ENCODE data around the gene OVCA2. TPM values are rescaled to one million over a fixed set of nuclear protein-coding genes. Genes with fewer than 3 reads are reported as not detected.
A peak's percentile ranks its signal among the peaks of the same experiment; 100 is the strongest.

The OVCA2 gene
- total RNA-seq, 1 donor from 2014 or later, result 21.4 TPM

DNA sequence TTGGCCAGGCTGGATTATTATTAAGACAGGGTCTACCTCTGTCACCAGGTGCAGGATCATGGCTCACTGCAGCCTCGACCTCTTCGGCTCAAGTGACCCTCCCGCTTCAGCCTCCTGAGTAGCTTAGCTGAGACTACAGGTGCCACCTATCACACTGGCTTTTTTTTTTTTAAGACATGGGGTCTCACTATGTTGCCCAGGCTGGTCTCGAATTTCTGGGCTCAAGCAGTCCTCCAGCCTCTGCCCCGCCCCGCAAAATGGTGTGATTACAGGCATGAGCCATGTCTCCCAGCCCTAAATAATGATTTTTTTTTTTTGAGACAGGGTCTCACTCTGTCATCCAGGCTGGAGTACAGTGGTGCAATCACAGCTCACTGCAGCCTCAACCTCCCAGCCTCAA, 5.8 kb downstream of the OVCA2 start:
- peaks cover 17% of the 10 kb centered on the region for H3K36me3 ChIP-seq
- intact Hi-C loops (cut with DNase I), result no loop called here
- no peak overlapping the region for H3K4me3 ChIP-seq
- H3K9me3 ChIP-seq, result no peaks in the 10 kb centered on the region
- no peak overlapping the region for H3K27ac ChIP-seq
- ATAC-seq, result no peak
- H3K4me1 ChIP-seq, result peaks cover 24% of the 10 kb centered on the region
- peaks cover 5% of the 10 kb centered on the region for H3K27me3 ChIP-seq
- DNase-seq, result no peak
- TF ChIP-seq, protein P1, sequence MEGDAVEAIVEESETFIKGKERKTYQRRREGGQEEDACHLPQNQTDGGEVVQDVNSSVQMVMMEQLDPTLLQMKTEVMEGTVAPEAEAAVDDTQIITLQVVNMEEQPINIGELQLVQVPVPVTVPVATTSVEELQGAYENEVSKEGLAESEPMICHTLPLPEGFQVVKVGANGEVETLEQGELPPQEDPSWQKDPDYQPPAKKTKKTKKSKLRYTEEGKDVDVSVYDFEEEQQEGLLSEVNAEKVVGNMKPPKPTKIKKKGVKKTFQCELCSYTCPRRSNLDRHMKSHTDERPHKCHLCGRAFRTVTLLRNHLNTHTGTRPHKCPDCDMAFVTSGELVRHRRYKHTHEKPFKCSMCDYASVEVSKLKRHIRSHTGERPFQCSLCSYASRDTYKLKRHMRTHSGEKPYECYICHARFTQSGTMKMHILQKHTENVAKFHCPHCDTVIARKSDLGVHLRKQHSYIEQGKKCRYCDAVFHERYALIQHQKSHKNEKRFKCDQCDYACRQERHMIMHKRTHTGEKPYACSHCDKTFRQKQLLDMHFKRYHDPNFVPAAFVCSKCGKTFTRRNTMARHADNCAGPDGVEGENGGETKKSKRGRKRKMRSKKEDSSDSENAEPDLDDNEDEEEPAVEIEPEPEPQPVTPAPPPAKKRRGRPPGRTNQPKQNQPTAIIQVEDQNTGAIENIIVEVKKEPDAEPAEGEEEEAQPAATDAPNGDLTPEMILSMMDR (IDR thresholded peaks at IDR 0.05), result no peak

DNA sequence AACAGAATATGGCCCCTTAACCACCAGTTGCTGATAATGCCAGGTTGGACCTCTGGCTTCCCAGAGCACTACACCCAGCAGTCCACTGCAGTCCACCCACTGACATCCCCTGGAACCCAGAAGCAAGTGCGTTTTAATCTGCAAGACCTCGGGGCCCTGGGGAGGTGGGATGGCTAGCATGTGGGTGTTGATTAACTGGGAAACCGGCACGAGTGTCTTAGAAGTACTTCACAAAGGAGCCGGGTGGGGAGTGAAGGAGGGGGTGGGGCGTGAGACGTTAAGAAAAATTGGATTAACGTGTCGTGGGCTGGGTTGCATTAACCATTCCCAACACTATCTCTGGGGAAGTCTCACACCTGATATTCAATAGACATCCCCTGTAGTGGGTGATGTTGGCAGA, 7.0 kb downstream of the OVCA2 start:
- DNase-seq, result no peak
- no peak overlapping the region for H3K27ac ChIP-seq
- H3K4me3 ChIP-seq, result peak overlapping the region; percentile 72
- H3K36me3 ChIP-seq, result peaks cover 7% of the 10 kb centered on the region
- no peaks in the 10 kb centered on the region for H3K9me3 ChIP-seq
- peaks cover 5% of the 10 kb centered on the region for H3K27me3 ChIP-seq
- ATAC-seq, result no peak
- TF ChIP-seq, protein P1 (IDR thresholded peaks at IDR 0.05), result no peak
- intact Hi-C loops (cut with DNase I), result no loop called here
- H3K4me1 ChIP-seq, result peaks cover 26% of the 10 kb centered on the region

DNA sequence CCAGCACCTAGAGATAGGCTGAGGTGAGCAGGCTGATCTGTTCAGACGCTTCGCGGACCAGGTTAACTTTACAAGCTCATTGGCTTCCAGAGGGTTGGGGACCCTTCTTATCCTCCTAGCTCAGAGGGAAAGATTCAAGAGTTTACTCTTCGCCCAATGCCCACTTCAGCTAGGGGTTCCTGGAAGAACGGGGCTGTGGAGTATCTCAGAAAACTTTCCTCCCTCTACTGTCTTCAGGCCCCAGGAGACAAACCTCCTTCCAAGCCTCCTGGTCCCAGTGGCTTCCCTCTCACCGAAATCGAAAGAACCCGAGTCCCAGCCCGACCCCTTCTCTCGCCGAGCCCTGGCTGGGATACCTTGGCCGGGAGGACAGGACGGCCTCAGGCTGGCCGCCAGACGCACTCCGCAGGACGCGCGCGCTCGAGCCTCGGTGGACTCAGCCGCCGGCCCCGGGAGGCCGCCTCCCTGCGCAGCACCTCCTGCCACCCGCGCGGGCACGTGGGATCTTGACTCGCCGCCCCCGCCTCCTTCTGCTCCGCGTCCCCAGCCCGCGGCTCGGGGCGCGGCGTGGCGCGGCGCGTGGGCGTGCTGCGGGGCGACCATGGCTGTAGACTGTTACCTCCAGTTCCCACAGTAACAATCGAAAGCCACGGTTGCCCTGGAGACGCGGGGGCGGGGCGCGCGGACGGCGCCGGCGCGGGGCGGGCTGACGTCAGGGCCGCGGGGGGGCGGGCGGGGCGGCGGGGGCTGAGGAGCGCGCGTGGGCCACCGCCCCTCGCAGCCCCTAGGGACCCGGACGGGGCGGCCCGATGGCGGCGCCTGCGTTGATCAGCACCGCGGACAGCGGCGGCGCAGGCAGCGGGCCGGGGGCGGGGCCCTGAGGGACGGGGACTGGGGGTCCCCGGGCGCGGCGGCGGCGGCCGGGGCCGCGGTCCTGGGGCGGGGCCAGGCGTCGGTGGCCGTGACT, 7.8 kb downstream of the OVCA2 start:
- peaks cover 31% of the 10 kb centered on the region for H3K4me1 ChIP-seq
- H3K27ac ChIP-seq, result peak overlapping the region; percentile 74
- no peaks in the 10 kb centered on the region for H3K36me3 ChIP-seq
- TF ChIP-seq, protein P1 (IDR thresholded peaks at IDR 0.05), result no peak
- DNase-seq (peak; percentile 94), ATAC-seq (peak; percentile 74)
- H3K27me3 ChIP-seq, result peaks cover 5% of the 10 kb centered on the region
- peak overlapping the region; percentile 72 for H3K4me3 ChIP-seq
- intact Hi-C loops (cut with DNase I), result no loop called here
- H3K9me3 ChIP-seq, result no peaks in the 10 kb centered on the region

DNA sequence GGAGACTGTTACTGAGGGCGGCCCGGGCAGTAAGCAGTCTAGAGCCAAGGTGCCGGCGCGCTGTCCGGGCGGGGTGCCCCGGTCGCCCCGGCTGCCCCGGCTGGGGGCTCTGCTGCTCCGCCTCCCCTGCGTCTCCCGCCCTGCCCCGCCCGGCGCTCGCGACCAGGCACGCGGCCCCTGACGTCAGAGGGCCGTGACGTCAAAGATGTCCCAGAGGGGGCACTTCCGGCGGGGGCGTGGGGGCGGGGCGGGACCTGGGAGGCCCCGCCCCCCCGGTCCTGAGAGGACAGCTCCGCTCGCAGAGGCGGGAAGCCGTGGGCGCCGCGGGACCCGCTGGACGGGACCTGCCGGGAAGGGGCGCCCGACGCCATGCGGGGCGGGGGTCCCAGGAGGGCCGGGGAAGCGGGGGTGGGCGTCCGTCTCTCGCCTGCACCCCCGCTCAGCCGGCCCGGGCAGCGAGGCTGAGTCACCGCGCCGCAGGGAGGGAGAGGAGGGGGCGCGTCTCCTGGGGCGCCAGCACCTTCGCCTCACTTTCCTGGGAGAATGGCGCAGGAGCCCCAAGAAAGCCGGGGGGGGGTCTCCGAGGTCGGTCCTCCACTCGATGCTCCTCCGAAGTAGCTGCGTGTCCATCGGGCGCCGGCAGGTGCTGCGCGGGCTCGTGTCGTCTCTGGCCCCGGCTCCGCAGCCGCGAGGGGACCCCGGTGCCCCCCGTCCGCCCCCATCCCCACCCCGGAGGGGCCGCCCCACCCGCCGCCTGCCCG, 8.7 kb downstream of the OVCA2 start:
- Histone ChIP-seq H3K9me3 (no peaks in the 10 kb centered on the region), H3K4me3 (peak overlapping the region; percentile 55), H3K36me3 (no peaks in the 10 kb centered on the region), H3K27me3 (peaks cover 5% of the 10 kb centered on the region), H3K27ac (no peak overlapping the region), H3K4me1 (peaks cover 32% of the 10 kb centered on the region)
- intact Hi-C loops (cut with DNase I), result no loop called here
- peak; percentile 57 for ATAC-seq
- peak; percentile 87 for DNase-seq
- TF ChIP-seq, protein P1 (IDR thresholded peaks at IDR 0.05), result no peak

DNA sequence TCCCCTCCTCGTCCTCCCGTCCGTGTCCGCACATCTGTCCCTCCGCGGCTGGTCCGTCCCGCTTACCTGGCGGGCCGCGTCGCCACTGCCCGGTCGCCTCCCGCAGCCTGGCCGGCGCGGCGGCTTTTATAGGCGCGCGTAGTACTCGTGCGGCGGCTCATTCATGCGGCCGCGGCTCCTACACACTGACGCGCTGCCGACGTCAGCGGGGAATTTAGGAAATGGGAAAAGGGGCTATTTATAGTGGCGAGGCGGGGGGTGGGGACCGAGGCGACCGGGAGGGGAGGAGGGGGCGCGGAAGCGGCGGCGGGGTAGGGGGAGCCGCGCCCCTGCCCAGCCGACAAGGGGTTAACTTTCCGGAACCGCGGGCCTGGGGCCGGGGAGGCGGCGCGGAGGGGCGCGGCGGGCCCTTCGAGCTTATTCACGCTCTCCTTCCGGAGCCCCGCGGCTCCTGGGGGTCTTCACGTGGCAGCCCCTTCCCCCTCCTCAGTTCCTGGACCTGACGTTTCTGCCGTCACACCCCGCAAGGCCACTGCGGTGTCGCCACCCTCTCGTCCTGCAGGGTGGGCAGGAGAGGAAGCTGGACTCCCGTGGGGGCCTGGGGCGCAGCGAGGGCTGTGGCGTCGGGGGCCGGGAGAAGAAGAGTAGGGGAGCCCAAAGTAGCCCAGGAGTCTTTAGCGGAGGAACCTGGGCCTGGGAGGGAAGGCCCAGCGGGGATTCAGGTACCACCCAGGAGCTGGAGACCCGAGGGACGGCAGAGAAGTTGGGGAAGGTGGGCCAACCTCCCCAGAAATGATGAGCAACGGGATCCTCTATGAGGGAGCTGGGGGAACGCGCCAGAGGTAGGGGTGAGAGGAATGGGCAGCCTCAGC, 9.5 kb downstream of the OVCA2 start:
- Histone ChIP-seq H3K4me1 (peaks cover 34% of the 10 kb centered on the region), H3K9me3 (no peaks in the 10 kb centered on the region), H3K27ac (no peak overlapping the region), H3K4me3 (peak overlapping the region; percentile 55), H3K27me3 (peaks cover 5% of the 10 kb centered on the region), H3K36me3 (no peaks in the 10 kb centered on the region)
- TF ChIP-seq, protein P1 (IDR thresholded peaks at IDR 0.05), result no peak
- ATAC-seq (no peak), DNase-seq (no peak)
- intact Hi-C loops (cut with DNase I), result no loop called here
